IMR-90 (cell line): ENCODE data around the gene GPRC5C. TPM values are rescaled to one million over a fixed set of nuclear protein-coding genes. Genes with fewer than 3 reads are reported as not detected.

Source experiments
- ATAC-seq: fragments of 200-7000 bp; cut with Tn5 transposase; 2 replicates; pipeline ENCODE4 v1.9.1; 2020; ENCODE audit warnings: low read depth, mild to moderate bottlenecking, moderate library complexity
- BruUV-seq: library from RNA; stranded (reverse); fragments of 400-500 nt; replicated peaks from 2 replicates; lab custom pipeline; 2021; lab: Mats Ljungman, UMichigan
- CTCF ChIA-PET: fragments of 300-600 bp; formaldehyde crosslinking; extraction: SDS; loops from one replicate; lab custom pipeline; 2021; ENCODE audit warnings: antibody characterized with exemption; lab: Yijun Ruan, JAX
- POLR2A ChIA-PET: fragments of 300-600 bp; sonication (Branson Sonifier 250); formaldehyde crosslinking; loops from one replicate; lab custom pipeline; 2022; ENCODE audit warnings: antibody characterized with exemption; ENCODE audit not compliant: unreplicated experiment; lab: Charles Lee
- DNase-seq: peaks from one replicate; pipeline ENCODE4 v3.0.0; 2013
- H2AFZ ChIP-seq: replicated peaks from 2 replicates; pipeline ENCODE3; 2013; ENCODE audit warnings: low read length, mild to moderate bottlenecking; ENCODE audit not compliant: poor library complexity
- H2AK5ac ChIP-seq: 2 replicates; pipeline ENCODE4 v1.6.1; 2013; ENCODE audit warnings: low read depth, low read length, inconsistent platforms
- H2AK9ac ChIP-seq: replicated peaks from 2 replicates; pipeline ENCODE3; 2013; ENCODE audit warnings: mild to moderate bottlenecking, low read depth, low read length, moderate library complexity; ENCODE audit not compliant: poor library complexity
- H2BK120ac ChIP-seq: 2 replicates; pipeline ENCODE4 v1.6.1; 2013; ENCODE audit warnings: low read depth, low read length, inconsistent platforms
- H2BK15ac ChIP-seq: 3 replicates; pipeline ENCODE4 v1.6.1; 2013; ENCODE audit warnings: low read depth, low read length, inconsistent platforms
- H2BK20ac ChIP-seq: 2 replicates; pipeline ENCODE4 v1.6.1; 2013; ENCODE audit warnings: low read depth, mild to moderate bottlenecking, inconsistent platforms, low read length, moderate library complexity
- H2BK5ac ChIP-seq: 2 replicates; pipeline ENCODE4 v1.6.1; 2013; ENCODE audit warnings: mild to moderate bottlenecking, low read depth, low read length, inconsistent platforms; ENCODE audit not compliant: poor library complexity, severe bottlenecking
- H3K14ac ChIP-seq: replicated peaks from 2 replicates; pipeline ENCODE4 v1.6.1; 2013; ENCODE audit warnings: low read depth, low read length, inconsistent platforms
- H3K18ac ChIP-seq: 2 replicates; pipeline ENCODE4 v1.6.1; 2013; ENCODE audit warnings: low read depth, low read length, control low read depth
- H3K23ac ChIP-seq: 2 replicates; pipeline ENCODE4 v1.6.1; 2013; ENCODE audit warnings: low read depth, low read length, inconsistent platforms
- H3K27ac ChIP-seq: 2 replicates; pipeline ENCODE4 v1.5.1; 2013; ENCODE audit warnings: mild to moderate bottlenecking, control low read depth, low read length; ENCODE audit not compliant: insufficient read depth
- H3K27me3 ChIP-seq: 2 replicates; pipeline ENCODE4 v1.6.1; 2013; ENCODE audit warnings: low read length; ENCODE audit not compliant: control insufficient read depth, insufficient read depth
- H3K36me3 ChIP-seq: 2 replicates; pipeline ENCODE4 v1.6.1; 2013; ENCODE audit warnings: low read length, mixed read lengths; ENCODE audit not compliant: control insufficient read depth, insufficient read depth
- H3K4ac ChIP-seq: 2 replicates; pipeline ENCODE4 v1.6.1; 2013; ENCODE audit warnings: low read depth, low read length, inconsistent platforms
- H3K4me1 ChIP-seq: 2 replicates; pipeline ENCODE4 v1.6.1; 2013; ENCODE audit warnings: low read length, mixed read lengths; ENCODE audit not compliant: control insufficient read depth, insufficient read depth
- H3K4me2 ChIP-seq: 2 replicates; pipeline ENCODE4 v1.6.1; 2013; ENCODE audit warnings: low read depth, mild to moderate bottlenecking, control low read depth, low read length, moderate library complexity
- H3K4me3 ChIP-seq: 2 replicates; pipeline ENCODE4 v1.5.1; 2013; ENCODE audit warnings: low read depth, mild to moderate bottlenecking, control low read depth, low read length, moderate library complexity; ENCODE audit not compliant: insufficient read depth
- H3K56ac ChIP-seq: 2 replicates; pipeline ENCODE4 v1.6.1; 2013; ENCODE audit warnings: low read length, inconsistent platforms; ENCODE audit not compliant: insufficient read depth; ENCODE audit errors: extremely low read depth
- H3K79me1 ChIP-seq, 2 experiments: 2 replicates each; pipeline ENCODE4 v1.6.1; 2013; ENCODE audit warnings: low read length in 2 of 2, inconsistent platforms in 1 of 2, low read depth in 1 of 2
- H3K9ac ChIP-seq: 2 replicates; pipeline ENCODE4 v1.6.1; 2013; ENCODE audit warnings: low read depth, low read length, control low read depth
- H3K9me1 ChIP-seq: 2 replicates; pipeline ENCODE4 v1.6.1; 2013; ENCODE audit warnings: low read length, inconsistent platforms; ENCODE audit not compliant: insufficient read depth
- H3K9me3 ChIP-seq: 2 replicates; pipeline ENCODE4 v1.6.1; 2013; ENCODE audit warnings: low read length; ENCODE audit not compliant: control insufficient read depth, insufficient read depth
- H4K20me1 ChIP-seq: 2 replicates; pipeline ENCODE4 v1.6.1; 2013; ENCODE audit warnings: low read length, inconsistent platforms; ENCODE audit not compliant: insufficient read depth
- H4K5ac ChIP-seq: 2 replicates; pipeline ENCODE4 v1.6.1; 2013; ENCODE audit warnings: mild to moderate bottlenecking, low read depth, low read length, control low read depth
- H4K8ac ChIP-seq, 2 experiments: 2 replicates each; pipeline ENCODE4 v1.6.1; 2013; ENCODE audit warnings: low read depth in 2 of 2, low read length in 2 of 2, control low read depth in 1 of 2, inconsistent platforms in 1 of 2
- H4K91ac ChIP-seq: 2 replicates; pipeline ENCODE4 v1.6.1; 2013; ENCODE audit warnings: low read depth, low read length, inconsistent platforms; ENCODE audit not compliant: insufficient read depth
- BHLHE40 ChIP-seq: fragments of 150-350 bp; IDR thresholded peaks from 2 replicates; pipeline ENCODE4 v1.6.1; 2016; ENCODE audit warnings: mild to moderate bottlenecking, low read depth, low read length
- CEBPB ChIP-seq: IDR thresholded peaks from 2 replicates; pipeline ENCODE4 v1.6.1; 2012; ENCODE audit warnings: low read depth, low read length, improper control_type of control experiment
- CHD1 ChIP-seq: IDR thresholded peaks from 2 replicates; pipeline ENCODE4 v1.6.1; 2012; ENCODE audit warnings: low read depth, low read length, improper control_type of control experiment
- FOS ChIP-seq: fragments of 150-350 bp; IDR thresholded peaks from 2 replicates; pipeline ENCODE4 v1.6.1; 2016; ENCODE audit warnings: low read depth, low read length
- MAFK ChIP-seq: IDR thresholded peaks from 2 replicates; pipeline ENCODE4 v1.6.1; 2012; ENCODE audit warnings: low read depth, low read length, improper control_type of control experiment
- MAZ ChIP-seq: IDR thresholded peaks from 2 replicates; pipeline ENCODE4 v1.6.1; 2012; ENCODE audit warnings: low read depth, mild to moderate bottlenecking, low read length, improper control_type of control experiment, moderate library complexity, borderline replicate concordance
- MXI1 ChIP-seq: IDR thresholded peaks from 2 replicates; pipeline ENCODE4 v1.6.1; 2012; ENCODE audit warnings: low read depth, mild to moderate bottlenecking, low read length, moderate library complexity, borderline replicate concordance
- NFE2L2 ChIP-seq: fragments of 150-350 bp; IDR thresholded peaks from 2 replicates; pipeline ENCODE4 v1.6.1; 2016; ENCODE audit warnings: low read depth, mild to moderate bottlenecking, low read length
- POLR2A ChIP-seq: IDR thresholded peaks from 2 replicates; pipeline ENCODE4 v1.6.1; 2012; ENCODE audit warnings: mild to moderate bottlenecking, low read depth, low read length
- RAD21 ChIP-seq: IDR thresholded peaks from 2 replicates; pipeline ENCODE4 v1.6.1; 2012; ENCODE audit warnings: low read length, improper control_type of control experiment
- RCOR1 ChIP-seq: IDR thresholded peaks from 2 replicates; pipeline ENCODE4 v1.6.1; 2012; ENCODE audit warnings: mild to moderate bottlenecking, low read length, improper control_type of control experiment; ENCODE audit not compliant: insufficient replicate concordance
- RFX5 ChIP-seq: IDR thresholded peaks from 2 replicates; pipeline ENCODE4 v1.8.0; 2012; ENCODE audit warnings: low read depth, mild to moderate bottlenecking, low read length, moderate library complexity
- SMC3 ChIP-seq: fragments of 150-350 bp; IDR thresholded peaks from 2 replicates; pipeline ENCODE4 v1.6.1; 2016; ENCODE audit warnings: low read depth, mild to moderate bottlenecking, antibody characterized with exemption, low read length, moderate library complexity
- WGBS, 2 experiments: methylation state at CpG; one replicate each; pipeline versions ENCODE4 v1.1.5 to v1.1.7; 2013; ENCODE audit warnings: missing lambda C conversion rate in 2 of 2; ENCODE audit not compliant: insufficient read length in 1 of 2; ENCODE audit errors: extremely low coverage in 2 of 2; 5-methylcytosine and 5-hydroxymethylcytosine counted together
- dilution Hi-C: fragments of 300-500 bp; cut with HindIII; formaldehyde crosslinking; loops from one replicate; pipeline ENCODE4 v1.14.3; 2018; ENCODE audit warnings: low sequenced_read_pairs; ENCODE audit not compliant: unreplicated experiment
- in situ Hi-C: fragments of 300-500 bp; cut with MboI; formaldehyde crosslinking; loops from 3 replicates; pipeline ENCODE4 v1.14.3; 2019; ENCODE audit warnings: low sequenced_read_pairs, inconsistent platforms, mixed read lengths
- intact Hi-C: fragments of 100-400 bp; cut with micrococcal nuclease; formaldehyde crosslinking; loops from 2 replicates; pipeline ENCODE4 v1.10.0; 2022
- polyA plus RNA-seq, 3 experiments: library from polyadenylated mRNA; depleted of rRNA; stranded (reverse); fragments of >200 nt; gene quantifications; 2 replicates each; pipeline ENCODE4 v1.2.3, GENCODE V29; 2012; ENCODE audit warnings: low replicate concordance in 1 of 3
- total RNA-seq: library from RNA; depleted of rRNA; stranded (reverse); fragments of >200 nt; gene quantifications from 2 replicates; pipeline ENCODE4 v1.2.3, GENCODE V29; 2012
- TF ChIP-seq, protein P1 (sequence below): fragments of 150-350 bp; IDR thresholded peaks from 2 replicates; pipeline ENCODE4 v1.6.1; 2017; ENCODE audit warnings: mild to moderate bottlenecking, antibody characterized with exemption, low read length, low read depth
- TF ChIP-seq, protein P2 (sequence below): conservative IDR thresholded peaks from 2 replicates; pipeline ENCODE4 v1.5.1; 2012; ENCODE audit warnings: mild to moderate bottlenecking, low read depth, low read length, improper control_type of control experiment
- TF ChIP-seq, protein P3 (sequence below): fragments of 150-350 bp; IDR thresholded peaks from 2 replicates; pipeline ENCODE4 v1.6.1; 2016; ENCODE audit warnings: low read depth, mild to moderate bottlenecking, low read length, moderate library complexity, borderline replicate concordance

GPRC5C gene
- total and polyA plus RNA-seq, 2 of the 4 experiments (the other 2 are of a cell fraction), result not detected

DNA sequence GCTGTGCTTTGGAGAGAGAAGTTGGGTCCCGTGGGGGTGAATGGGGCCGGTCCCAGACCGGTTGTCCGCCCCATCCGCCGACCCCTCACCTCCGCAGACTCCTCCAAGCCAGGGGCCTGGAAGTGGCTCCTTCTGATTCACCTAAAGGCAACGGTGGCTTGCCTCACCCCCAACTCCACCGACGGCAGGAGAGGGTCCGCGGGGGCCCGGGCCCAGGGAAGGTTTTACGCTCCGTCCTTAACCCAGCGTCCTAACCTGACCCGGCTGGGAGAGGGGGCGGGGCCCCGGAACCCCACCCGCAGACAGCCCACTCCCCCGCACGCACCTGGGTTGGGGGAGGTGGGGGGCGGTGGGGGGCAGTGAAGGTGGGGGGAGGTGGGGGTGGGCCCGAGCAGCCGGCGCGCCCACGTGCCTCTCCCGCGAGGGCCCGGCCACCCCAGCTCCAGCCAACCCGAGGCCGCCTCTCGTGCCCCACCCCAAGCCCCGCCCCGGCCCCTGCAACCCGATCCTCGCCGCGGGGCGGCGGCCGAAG is 21.8 kb downstream of the GPRC5C start:
- ATAC-seq, result peak; percentile 97; the same call in 1 of the 2 replicates

More for the DNA sequence above, 21.8 kb downstream of the GPRC5C start:
- intact Hi-C loops (loop anchor here (1.0 kb wide), 1 partner anchor 240 kb away; the partner anchor contains the start of gene TTYH2), dilution Hi-C loops (no loop called here), in situ Hi-C loops (no loop called here)
- no peak overlapping the region for H3K9ac ChIP-seq
- H4K5ac ChIP-seq, result no peak overlapping the region
- no peaks in the 10 kb centered on the region for H4K20me1 ChIP-seq
- H3K4me2 ChIP-seq, result no peak overlapping the region
- POLR2A ChIA-PET, result no interaction called here
- H2BK5ac ChIP-seq, result no peak overlapping the region
- H2BK20ac ChIP-seq, result no peak overlapping the region
- no peaks in the 10 kb centered on the region for H3K9me3 ChIP-seq
- no peak overlapping the region for H4K8ac ChIP-seq
- no peak overlapping the region for H2BK120ac ChIP-seq
- no peak overlapping the region for H3K27ac ChIP-seq
- H2AK9ac ChIP-seq, result no peak overlapping the region
- no peak overlapping the region for H3K14ac ChIP-seq
- H3K79me1 ChIP-seq, result no peaks in the 10 kb centered on the region
- 0% methylated on average over 2 of the region's 43 CpGs; no CpG with 5 or more reads in 1 of the 2 experiments for WGBS, 2 experiments
- H3K36me3 ChIP-seq, result no peaks in the 10 kb centered on the region
- H3K56ac ChIP-seq, result no peak overlapping the region
- H3K4me1 ChIP-seq, result no peaks in the 10 kb centered on the region
- TF ChIP-seq BHLHE40, result no peak
- no peak for TF ChIP-seq MAZ
- TF ChIP-seq CEBPB, result no peak
- TF ChIP-seq, protein P1, sequence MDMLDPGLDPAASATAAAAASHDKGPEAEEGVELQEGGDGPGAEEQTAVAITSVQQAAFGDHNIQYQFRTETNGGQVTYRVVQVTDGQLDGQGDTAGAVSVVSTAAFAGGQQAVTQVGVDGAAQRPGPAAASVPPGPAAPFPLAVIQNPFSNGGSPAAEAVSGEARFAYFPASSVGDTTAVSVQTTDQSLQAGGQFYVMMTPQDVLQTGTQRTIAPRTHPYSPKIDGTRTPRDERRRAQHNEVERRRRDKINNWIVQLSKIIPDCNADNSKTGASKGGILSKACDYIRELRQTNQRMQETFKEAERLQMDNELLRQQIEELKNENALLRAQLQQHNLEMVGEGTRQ, result no peak
- no peak for TF ChIP-seq RCOR1
- TF ChIP-seq, protein P2, sequence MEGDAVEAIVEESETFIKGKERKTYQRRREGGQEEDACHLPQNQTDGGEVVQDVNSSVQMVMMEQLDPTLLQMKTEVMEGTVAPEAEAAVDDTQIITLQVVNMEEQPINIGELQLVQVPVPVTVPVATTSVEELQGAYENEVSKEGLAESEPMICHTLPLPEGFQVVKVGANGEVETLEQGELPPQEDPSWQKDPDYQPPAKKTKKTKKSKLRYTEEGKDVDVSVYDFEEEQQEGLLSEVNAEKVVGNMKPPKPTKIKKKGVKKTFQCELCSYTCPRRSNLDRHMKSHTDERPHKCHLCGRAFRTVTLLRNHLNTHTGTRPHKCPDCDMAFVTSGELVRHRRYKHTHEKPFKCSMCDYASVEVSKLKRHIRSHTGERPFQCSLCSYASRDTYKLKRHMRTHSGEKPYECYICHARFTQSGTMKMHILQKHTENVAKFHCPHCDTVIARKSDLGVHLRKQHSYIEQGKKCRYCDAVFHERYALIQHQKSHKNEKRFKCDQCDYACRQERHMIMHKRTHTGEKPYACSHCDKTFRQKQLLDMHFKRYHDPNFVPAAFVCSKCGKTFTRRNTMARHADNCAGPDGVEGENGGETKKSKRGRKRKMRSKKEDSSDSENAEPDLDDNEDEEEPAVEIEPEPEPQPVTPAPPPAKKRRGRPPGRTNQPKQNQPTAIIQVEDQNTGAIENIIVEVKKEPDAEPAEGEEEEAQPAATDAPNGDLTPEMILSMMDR, result no peak
- TF ChIP-seq SMC3, result no peak
- TF ChIP-seq POLR2A, result no peak
- no peak for TF ChIP-seq RAD21
- TF ChIP-seq MAFK, result no peak
- TF ChIP-seq RFX5, result no peak
- TF ChIP-seq FOS, result no peak
- TF ChIP-seq CHD1, result no peak
- TF ChIP-seq, protein P3, sequence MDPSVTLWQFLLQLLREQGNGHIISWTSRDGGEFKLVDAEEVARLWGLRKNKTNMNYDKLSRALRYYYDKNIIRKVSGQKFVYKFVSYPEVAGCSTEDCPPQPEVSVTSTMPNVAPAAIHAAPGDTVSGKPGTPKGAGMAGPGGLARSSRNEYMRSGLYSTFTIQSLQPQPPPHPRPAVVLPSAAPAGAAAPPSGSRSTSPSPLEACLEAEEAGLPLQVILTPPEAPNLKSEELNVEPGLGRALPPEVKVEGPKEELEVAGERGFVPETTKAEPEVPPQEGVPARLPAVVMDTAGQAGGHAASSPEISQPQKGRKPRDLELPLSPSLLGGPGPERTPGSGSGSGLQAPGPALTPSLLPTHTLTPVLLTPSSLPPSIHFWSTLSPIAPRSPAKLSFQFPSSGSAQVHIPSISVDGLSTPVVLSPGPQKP, result no peak
- TF ChIP-seq MXI1, result no peak
- no peak for TF ChIP-seq NFE2L2
- H3K9me1 ChIP-seq, result no peaks in the 10 kb centered on the region
- no peak for DNase-seq
- peak overlapping the region; percentile 51 for H2AFZ ChIP-seq
- no peak overlapping the region for H3K4ac ChIP-seq
- no peaks in the 10 kb centered on the region; the same call in 1 of the 2 replicates for H3K27me3 ChIP-seq
- H2AK5ac ChIP-seq, result no peak overlapping the region
- H3K4me3 ChIP-seq, result no peak overlapping the region
- CTCF ChIA-PET, result no interaction called here
- no peak overlapping the region for H3K18ac ChIP-seq
- no peak overlapping the region for H4K91ac ChIP-seq
- no peak overlapping the region for H3K23ac ChIP-seq
- no peak overlapping the region for H2BK15ac ChIP-seq
- no TSS peak for BruUV-seq
